Measurements from ENCODE around the gene GALNT17.
"Not testable (repeated sequence)": the region's sequence is repeated elsewhere in the genome, so short reads cannot be mapped to it uniquely, and the experiment has no call there.

The GALNT17 gene

GRCh38 chr7:71737931-71738540, 606.1 kb downstream of the GALNT17 start:
- not testable (repeated sequence) for DNase-seq (ENCODE audit: low read depth in 2 of 2)

- DNase-seq (ENCODE audit: low read depth in 2 of 2) = no peak
Measured at GRCh38 chr7:71739520-71740173, 607.7 kb downstream of the GALNT17 start.

DNA sequence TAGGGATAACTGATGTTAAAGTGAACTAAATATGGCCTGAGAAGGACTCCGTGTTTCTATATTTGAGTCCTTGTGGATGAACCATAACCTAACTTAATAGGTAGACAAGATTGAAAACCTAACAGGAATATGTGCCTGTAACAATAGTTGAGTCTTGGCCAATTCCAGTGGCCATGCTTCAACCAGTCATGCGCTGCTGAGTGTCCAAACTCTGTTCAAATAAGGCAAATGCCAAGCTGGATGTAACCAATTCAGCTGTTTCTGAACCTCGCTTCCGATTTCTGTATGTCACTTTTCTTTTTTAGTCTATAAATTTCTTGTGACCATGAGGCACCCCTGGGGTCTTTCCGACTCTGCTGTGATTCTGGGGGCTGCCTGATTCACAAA, 608.2 kb downstream of the GALNT17 start:
- no peak for DNase-seq (ENCODE audit: low read depth in 2 of 2)

GRCh38 chr7:71746006-71746405, 614.1 kb downstream of the GALNT17 start:
- no peak for DNase-seq (ENCODE audit: low read depth in 2 of 2)

- DNase-seq (ENCODE audit: low read depth in 2 of 2) = no peak
Measured at GRCh38 chr7:71750290-71750689, 618.3 kb downstream of the GALNT17 start.

DNA sequence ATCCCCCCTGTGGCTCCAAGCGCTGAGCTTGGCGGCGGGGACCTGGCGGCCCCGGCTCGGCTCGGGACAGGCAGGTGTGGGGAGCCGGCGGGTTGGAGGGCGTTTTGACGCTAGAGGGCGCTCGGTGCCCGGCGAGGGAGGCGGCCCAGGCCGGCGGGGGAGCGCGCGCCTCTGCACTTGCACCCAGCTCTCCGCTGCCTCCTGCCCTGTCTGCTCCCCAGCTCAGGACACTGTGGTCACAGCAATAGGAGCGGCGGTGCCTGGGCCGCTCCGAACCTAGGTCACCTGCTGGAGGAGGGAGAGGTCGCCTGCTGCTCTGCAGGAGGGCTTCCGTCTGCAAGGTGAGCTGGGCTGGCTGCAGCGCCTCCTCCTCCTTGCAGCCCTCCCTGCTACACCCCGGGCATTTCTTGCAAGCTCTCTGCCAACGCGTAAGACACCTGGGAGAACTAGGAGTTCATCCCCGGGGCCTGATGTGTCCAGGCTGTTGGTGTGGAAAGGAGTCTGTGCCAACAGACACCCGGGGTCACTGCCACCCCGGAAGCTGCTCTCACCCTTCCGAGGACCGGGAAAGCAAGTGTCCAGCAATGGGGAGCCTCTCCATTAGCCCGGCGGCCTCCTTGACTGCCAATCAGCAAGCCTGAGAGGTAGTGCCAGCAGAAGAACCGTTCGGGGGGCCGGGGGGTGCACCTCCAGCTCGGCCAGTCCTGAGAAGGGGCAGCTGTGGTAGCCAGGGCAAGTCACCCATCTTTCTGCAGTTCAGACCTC, 620.4 kb downstream of the GALNT17 start:
- DNase-seq (ENCODE audit: low read depth in 2 of 2) = peak in 1 of 2 donors; percentile 7

DNA sequence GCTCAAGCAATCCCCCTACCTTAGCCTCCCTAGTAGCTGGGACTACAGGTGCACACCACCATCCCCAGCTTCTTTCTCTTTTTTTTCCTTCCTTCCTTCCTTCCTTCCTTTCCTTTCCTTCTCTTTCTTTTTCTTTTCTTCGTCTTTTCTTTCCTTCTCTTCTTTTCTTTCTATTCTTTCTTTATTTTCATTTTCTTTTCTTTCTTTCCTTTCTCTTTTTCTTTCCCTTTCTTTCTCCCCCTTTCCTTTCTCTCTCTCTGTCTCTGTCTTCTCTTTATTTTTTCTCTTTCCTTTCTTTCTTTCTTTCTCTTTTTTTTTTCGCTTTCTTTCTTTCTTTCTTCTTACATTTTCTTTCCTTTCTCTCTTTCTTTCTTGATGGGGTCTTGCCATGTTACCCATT, 621.3 kb downstream of the GALNT17 start:
- no peak for DNase-seq (ENCODE audit: low read depth in 2 of 2)

GRCh38 chr7:71753956-71754664, 622.2 kb downstream of the GALNT17 start:
- DNase-seq (ENCODE audit: low read depth in 2 of 2) = no peak

DNA sequence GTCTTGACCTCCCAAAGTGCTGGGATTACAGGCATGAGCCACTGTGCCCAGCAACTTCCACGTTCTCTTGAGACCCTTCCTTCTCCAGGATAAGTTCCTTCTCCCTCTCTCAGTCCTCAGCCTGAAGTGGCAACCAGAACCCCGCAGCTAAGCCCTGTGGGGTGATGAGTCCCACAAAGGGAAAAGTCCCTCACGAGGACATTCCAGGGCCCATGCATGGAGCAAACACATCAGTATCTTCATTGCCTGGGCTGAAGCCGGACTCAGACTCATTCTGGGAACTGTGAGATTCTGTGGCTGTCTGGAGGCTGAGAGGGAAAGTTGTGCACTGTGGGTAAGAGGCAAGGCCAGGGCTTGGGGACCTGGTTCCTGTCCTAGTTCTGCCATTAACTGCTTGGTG, 622.9 kb downstream of the GALNT17 start:
- no peak for DNase-seq (ENCODE audit: low read depth in 2 of 2)

- DNase-seq (ENCODE audit: low read depth in 2 of 2) = no peak
Measured at GRCh38 chr7:71761336-71761735, 629.4 kb downstream of the GALNT17 start.
